T1000 (cell line): ENCODE measurements around the gene WTAP.
"Not testable (repeated sequence)": the region's sequence is repeated elsewhere in the genome, so short reads cannot be mapped to it uniquely, and the experiment has no call there.

Experiments used
- DNase-seq: peaks from one replicate; lab custom pipeline; 2025; ENCODE audit warnings: mixed read lengths; lab: John Stamatoyannopoulos, UW

The WTAP gene

DNA sequence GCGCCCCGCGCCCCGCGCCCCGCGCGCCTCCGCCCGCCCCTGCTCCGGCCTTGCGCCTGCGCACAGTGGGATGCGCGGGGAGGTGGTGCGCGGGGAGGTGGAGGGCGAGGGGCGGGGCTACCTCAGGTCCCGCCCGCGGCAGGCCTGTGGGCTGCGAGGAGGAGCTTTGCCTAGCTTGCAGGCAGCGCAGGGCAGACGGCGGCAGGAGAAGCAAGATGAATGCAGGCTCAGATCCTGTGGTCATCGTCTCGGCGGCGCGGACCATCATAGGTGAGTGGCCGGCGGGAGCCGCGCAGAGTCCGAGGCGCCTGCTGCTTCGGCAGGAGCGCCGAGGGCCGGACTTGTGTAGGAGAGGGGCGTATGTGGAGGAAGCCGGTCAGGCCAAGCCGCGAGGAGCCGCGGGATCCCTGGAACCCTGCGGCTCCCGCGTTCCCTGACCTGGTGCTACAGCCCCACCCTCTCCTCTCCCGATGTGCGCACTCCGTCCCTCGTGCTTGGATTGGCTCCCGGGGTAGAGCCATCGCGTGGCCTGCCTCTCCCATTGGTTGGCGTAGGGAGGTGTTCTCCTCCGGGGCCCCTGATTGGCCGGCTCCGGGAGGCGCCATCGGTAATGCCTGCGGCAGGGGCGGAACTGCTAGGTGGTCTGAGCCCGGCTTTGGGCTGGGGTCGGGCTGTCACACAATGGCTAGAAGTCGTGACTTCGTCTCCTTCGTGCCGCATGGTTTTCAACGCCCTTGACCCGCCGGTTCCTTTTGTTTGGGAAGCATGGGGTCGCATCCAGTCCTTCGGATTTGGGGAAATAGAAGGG, 34.8 kb downstream of the WTAP start, which contains the start of gene ACAT2:
TSS of gene ACAT2 (plus strand) at position 173 of the 808 bp plus-strand sequence. CDS start at position 216, 43 bp downstream.
- DNase-seq: peak; percentile 80

DNA sequence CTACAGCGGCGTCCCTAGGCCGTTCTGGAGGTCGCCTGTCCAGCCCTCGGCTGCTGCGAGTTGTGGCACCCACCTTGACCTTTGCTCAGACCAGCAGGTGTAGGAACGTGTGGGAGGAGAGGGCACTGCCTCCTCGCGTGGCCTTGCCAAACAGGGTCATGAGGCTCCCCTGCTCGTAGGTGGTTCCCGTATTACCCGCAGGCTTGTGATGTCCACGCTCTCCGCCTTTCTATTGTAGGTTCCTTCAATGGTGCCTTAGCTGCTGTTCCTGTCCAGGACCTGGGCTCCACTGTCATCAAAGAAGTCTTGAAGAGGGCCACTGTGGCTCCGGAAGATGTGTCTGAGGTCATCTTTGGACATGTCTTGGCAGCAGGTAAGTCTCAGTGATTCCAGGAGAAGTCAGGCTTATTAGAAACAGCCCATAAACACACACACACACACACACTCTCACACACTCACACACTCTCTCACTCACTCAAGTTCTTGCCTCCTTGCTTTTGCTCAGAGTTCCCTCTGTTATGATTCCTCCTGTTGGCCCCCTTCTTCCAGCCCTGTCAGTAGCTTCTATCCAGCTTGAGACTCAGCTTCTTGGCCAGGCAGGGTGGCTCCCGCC, 35.5 kb downstream of the WTAP start:
- DNase-seq: no peak

DNA sequence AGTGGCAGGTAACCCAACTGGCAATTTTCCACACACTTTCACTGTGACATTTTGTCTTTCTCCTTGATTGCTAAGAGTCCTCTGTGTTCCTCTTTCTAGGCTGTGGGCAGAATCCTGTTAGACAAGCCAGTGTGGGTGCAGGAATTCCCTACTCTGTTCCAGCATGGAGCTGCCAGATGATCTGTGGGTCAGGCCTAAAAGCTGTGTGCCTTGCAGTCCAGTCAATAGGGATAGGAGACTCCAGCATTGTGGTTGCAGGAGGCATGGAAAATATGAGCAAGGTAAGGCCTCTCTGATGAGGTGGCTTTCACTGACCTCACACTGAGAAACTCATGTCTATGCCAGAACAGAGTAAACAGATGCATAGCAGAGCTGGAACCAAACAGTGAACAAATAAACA, 39.6 kb downstream of the WTAP start:
- no peak for DNase-seq

DNA sequence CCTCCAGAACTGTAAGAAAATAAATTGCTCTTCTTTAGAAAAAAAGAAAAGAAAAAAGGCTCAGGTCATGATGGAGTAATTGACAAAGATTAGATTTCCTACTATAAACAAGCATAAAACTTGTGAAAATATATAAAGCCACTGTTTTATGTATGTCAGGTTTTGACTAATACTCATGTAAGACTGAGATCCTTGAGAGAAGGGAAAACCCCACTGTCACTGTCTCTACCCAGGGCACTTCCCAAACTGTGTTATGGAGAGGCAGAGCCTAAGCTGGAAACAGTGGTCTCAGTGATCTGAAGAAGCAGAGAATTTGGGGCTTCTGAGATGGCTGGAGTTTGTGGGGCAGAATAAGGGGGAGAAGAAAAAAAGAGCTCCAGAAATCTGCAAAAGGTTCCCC, 42.2 kb downstream of the WTAP start:
- no peak for DNase-seq

GRCh38 chr6:159772196-159772595, 44.9 kb downstream of the WTAP start:
- no peak for DNase-seq

GRCh38 chr6:159777240-159777904, 50.1 kb downstream of the WTAP start:
- DNase-seq: no peak

DNA sequence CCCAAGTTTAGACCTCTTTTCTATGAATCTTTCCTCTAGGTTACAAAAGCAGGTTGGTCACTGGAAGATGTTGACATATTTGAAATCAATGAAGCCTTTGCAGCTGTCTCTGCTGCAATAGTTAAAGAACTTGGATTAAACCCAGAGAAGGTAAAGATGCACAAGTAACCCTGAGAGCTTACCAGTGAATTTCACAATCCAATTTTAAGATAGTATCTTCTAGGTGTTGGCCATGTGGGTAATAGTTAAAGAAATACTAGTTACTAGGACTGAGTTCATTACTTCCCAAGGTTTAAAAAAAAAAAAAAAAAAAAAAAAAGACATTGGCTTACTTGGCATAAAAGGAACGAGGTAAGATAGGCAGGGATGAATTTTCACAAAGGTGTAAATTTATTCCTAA, 50.8 kb downstream of the WTAP start:
- DNase-seq: no peak

DNA sequence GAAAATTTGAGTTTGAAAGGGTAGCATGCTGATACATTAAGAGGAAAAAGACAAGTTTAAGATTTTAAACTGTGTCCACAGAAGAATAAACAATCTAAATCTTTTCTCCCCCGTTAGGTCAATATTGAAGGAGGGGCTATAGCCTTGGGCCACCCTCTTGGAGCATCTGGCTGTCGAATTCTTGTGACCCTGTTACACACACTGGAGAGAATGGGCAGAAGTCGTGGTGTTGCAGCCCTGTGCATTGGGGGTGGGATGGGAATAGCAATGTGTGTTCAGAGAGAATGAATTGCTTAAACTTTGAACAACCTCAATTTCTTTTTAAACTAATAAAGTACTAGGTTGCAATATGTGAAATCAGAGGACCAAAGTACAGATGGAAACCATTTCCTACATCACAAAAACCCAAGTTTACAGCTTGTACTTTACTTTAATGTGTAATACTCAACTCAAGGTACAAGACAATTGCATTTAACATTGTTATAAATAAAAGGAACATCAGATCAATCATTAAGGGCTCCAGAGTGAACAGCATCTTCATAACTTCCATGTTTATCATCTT, 51.3 kb downstream of the WTAP start:
- no peak for DNase-seq

DNA sequence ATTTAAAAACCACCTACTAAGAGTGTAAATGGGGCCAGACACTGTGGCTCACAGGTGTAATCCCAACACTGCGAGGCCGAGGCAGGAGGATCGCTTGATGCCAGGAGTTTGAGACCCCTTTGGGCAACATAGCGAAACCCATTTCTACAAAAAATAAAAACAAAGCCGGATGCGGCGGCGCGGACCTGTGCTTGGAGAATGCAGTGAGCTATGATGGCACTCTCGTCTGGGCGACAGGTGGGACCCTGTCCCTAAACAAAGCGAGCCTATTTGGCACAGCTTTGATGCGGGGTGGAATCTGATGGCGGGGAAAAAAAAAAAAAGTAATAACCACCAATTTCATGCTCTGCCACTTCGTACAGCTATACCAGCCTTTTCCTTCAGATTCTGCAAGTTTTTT, 61.0 kb downstream of the WTAP start:
- DNase-seq: no peak

- no peak for DNase-seq
These were observed 61.6 kb downstream of the WTAP start for GRCh38 chr6:159788753-159789376.

GRCh38 chr6:159789377-159790148, 62.3 kb downstream of the WTAP start, which contains the start of gene TCP1:
TCP1 (minus strand) TSS chr6:159789602; CDS start chr6:159789468, 134 bp downstream.
- DNase-seq: peak; percentile 95

DNA sequence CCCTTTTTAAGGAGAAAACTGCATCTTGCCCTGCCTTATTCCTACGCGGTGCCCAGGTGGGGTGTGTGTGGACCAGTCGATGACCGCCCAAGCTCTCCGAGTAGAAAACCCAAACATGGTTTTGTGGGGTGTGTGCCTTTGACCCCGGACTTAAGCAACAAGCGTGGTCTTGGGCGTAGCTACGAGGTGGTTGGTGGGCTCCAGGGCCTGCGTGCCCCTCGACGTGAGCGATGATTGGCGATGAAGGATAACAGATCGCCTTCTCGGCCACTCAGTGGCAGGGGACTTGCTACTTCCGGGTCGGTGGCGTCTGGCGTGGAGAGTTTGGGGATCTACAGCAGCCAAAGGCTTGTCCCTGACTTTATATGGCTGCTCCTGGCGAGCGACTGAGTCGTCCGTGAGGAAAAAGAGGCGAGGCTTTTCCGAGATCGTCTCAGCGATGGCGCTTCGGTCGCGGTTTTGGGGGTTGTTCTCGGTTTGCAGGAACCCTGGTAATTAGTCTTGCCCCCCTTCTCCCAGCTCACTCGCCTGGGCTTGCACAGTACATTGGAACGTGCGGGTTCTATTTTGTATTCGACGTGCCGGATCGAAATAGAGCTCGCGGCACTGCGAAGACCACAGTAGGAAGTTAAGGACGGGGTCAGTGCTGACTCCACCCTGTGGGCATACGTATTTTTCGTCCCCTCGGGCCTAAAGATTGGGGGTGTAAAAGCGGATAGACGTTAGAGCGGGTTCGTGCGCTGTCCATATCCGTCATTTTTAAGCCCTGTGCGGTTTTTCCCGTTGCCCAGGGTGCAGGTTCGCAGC, 63.0 kb downstream of the WTAP start, which contains the start of gene MRPL18:
TSS of gene MRPL18 (plus strand) at position 319 of the 807 bp plus-strand sequence. CDS start at position 440, 121 bp downstream.
- peak; percentile 82 for DNase-seq

GRCh38 chr6:159790956-159791598, 63.8 kb downstream of the WTAP start:
- DNase-seq: no peak

- not testable (repeated sequence) for DNase-seq
These were observed 67.7 kb downstream of the WTAP start for GRCh38 chr6:159794976-159795375.

DNA sequence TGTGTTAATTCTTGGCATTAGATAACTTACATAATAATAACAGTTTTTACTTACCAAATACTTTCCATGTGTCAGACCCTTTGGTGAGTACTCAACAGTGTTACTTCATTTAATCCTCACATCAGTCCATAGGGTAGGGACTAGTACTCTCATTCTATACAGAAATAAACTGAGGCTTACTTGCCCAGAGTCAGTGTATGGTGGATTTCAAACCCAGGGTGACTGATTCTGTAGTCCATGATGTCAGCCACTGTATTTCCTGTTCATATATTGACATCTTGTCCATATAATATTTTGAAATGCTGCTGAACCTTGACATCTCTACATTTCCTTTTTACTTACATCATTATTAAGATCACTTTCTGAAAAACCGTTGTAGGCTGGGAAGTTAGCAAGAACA, 70.2 kb downstream of the WTAP start:
- DNase-seq: no peak

GRCh38 chr6:159800141-159800865, 73.0 kb downstream of the WTAP start, which contains the start of gene PNLDC1:
PNLDC1 (plus strand) TSS chr6:159800276; CDS start chr6:159800308, 32 bp downstream.
- DNase-seq: no peak

- DNase-seq: no peak
These were observed 74.6 kb downstream of the WTAP start for GRCh38 chr6:159801935-159802334.

GRCh38 chr6:159804504-159804903, 77.2 kb downstream of the WTAP start:
- DNase-seq: no peak
